ENCODE measurements around the gene RNF31.

The RNF31 gene

GRCh38 chr14:24190416-24190815 is 43.1 kb downstream of the RNF31 start:
- no peak overlapping the region for H3K4me3 ChIP-seq (replicated peaks; ENCODE audit: insufficient read depth, low read length)
- no peak overlapping the region for H3K27ac ChIP-seq (replicated peaks)
- H3K27me3 ChIP-seq (ENCODE audit: insufficient read depth, poor library complexity, severe bottlenecking), result no peaks in the 10 kb centered on the region
- DNase-seq (ENCODE audit: low read depth in 1 of 2, low spot score in 1 of 2), result no peak
- TF ChIP-seq POLR2AphosphoS5 (IDR thresholded peaks at IDR 0.05; ENCODE audit: low read depth) (no peak), GABPA (IDR thresholded peaks at IDR 0.05; ENCODE audit: low read depth) (no peak), REST (IDR thresholded peaks at IDR 0.05; ENCODE audit: insufficient replicate concordance, low read depth) (no peak)

GRCh38 chr14:24192933-24193332 is 45.6 kb downstream of the RNF31 start:
- TF ChIP-seq GABPA (IDR thresholded peaks at IDR 0.05; ENCODE audit: low read depth), result no peak
- Histone ChIP-seq H3K27ac (replicated peaks) (no peak overlapping the region), H3K4me3 (replicated peaks; ENCODE audit: insufficient read depth, low read length) (no peak overlapping the region), H3K27me3 (ENCODE audit: insufficient read depth, poor library complexity, severe bottlenecking) (no peaks in the 10 kb centered on the region)
- no peak for DNase-seq (ENCODE audit: low read depth in 1 of 2, low spot score in 1 of 2)

- no peak for DNase-seq (ENCODE audit: low read depth in 1 of 2, low spot score in 1 of 2)
- peak overlapping the region; percentile 79 for H3K4me3 ChIP-seq (replicated peaks; ENCODE audit: insufficient read depth, low read length)
- H3K27me3 ChIP-seq (ENCODE audit: insufficient read depth, poor library complexity, severe bottlenecking), result no peaks in the 10 kb centered on the region
- H3K27ac ChIP-seq (replicated peaks), result no peak overlapping the region; the same call in 1 of the 2 replicates
- no peak for TF ChIP-seq POLR2AphosphoS5 (IDR thresholded peaks at IDR 0.05; ENCODE audit: low read depth)
- no peak for TF ChIP-seq SPI1 (IDR thresholded peaks at IDR 0.05; ENCODE audit: borderline replicate concordance, low read depth)
- no peak for TF ChIP-seq CTCF (IDR thresholded peaks at IDR 0.05; ENCODE audit: insufficient read depth, low read length)
- TF ChIP-seq GABPA (IDR thresholded peaks at IDR 0.05; ENCODE audit: low read depth), result no peak
- TF ChIP-seq REST (IDR thresholded peaks at IDR 0.05; ENCODE audit: insufficient replicate concordance, low read depth), result no peak
Observed at GRCh38 chr14:24194186-24194872, 47.0 kb downstream of the RNF31 start.

- H3K27me3 ChIP-seq (ENCODE audit: insufficient read depth, poor library complexity, severe bottlenecking), result no peaks in the 10 kb centered on the region
- peak overlapping the region; percentile 79 for H3K4me3 ChIP-seq (replicated peaks; ENCODE audit: insufficient read depth, low read length)
- no peak for DNase-seq (ENCODE audit: low read depth in 1 of 2, low spot score in 1 of 2)
- TF ChIP-seq SPI1 (IDR thresholded peaks at IDR 0.05; ENCODE audit: borderline replicate concordance, low read depth) (no peak), GABPA (IDR thresholded peaks at IDR 0.05; ENCODE audit: low read depth) (no peak), POLR2AphosphoS5 (IDR thresholded peaks at IDR 0.05; ENCODE audit: low read depth) (no peak), CTCF (IDR thresholded peaks at IDR 0.05; ENCODE audit: insufficient read depth, low read length) (no peak), REST (IDR thresholded peaks at IDR 0.05; ENCODE audit: insufficient replicate concordance, low read depth) (no peak)
- H3K27ac ChIP-seq (replicated peaks), result peak overlapping the region; percentile 99
Observed at GRCh38 chr14:24194873-24195185, 47.5 kb downstream of the RNF31 start.

Measured in HL-60 (cell line).